HT-29 (cell line): ENCODE measurements around the gene TCAIM. TPM values are rescaled to one million over a fixed set of nuclear protein-coding genes. Genes with fewer than 3 reads are reported as not detected.

Experiments used
- DNase-seq: peaks from one replicate; pipeline ENCODE4 v3.0.0-alpha.2; 2015; ENCODE audit warnings: low spot score
- total RNA-seq: library from RNA; depleted of rRNA; stranded (reverse); fragments of >200 nt; shearing (Covaris generic); gene quantifications from 2 replicates; pipeline ENCODE4 v1.2.3, GENCODE V29; 2014; rRNA removed

The TCAIM gene
- total RNA-seq = 8.2 and 13.7 TPM in 2 replicates

GRCh38 chr3:44338010-44338827 lies at the start of gene TCAIM:
TCAIM (plus strand) TSS chr3:44338766; CDS start chr3:44354783, 16,017 bp downstream.
- peak; percentile 93 for DNase-seq

GRCh38 chr3:44289882-44290462 lies 48.6 kb upstream of the TCAIM start:
- no peak for DNase-seq

- DNase-seq = no peak
Measured at GRCh38 chr3:44292276-44292675, 46.3 kb upstream of the TCAIM start.

GRCh38 chr3:44292947-44293346 lies 45.6 kb upstream of the TCAIM start:
- no peak for DNase-seq

DNA sequence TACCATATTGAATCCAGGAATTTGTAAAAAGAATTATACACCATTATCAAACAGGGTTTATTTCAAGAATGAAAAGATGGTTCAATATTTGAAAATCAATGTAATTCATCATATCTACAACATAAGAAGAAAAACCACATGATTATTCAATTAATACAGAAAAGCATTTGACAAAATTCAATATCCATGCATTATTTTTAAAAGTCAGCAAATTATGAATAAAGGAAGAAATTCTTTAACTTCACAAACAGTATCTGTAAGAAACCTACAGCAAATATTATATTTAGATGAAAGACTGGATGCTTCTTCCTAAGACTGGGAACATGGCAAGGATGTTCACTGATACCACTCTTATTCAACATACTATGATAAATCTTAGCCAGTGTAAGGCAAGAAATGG lies 41.3 kb upstream of the TCAIM start:
- no peak for DNase-seq

GRCh38 chr3:44301746-44302145 lies 36.8 kb upstream of the TCAIM start:
- DNase-seq = no peak

DNA sequence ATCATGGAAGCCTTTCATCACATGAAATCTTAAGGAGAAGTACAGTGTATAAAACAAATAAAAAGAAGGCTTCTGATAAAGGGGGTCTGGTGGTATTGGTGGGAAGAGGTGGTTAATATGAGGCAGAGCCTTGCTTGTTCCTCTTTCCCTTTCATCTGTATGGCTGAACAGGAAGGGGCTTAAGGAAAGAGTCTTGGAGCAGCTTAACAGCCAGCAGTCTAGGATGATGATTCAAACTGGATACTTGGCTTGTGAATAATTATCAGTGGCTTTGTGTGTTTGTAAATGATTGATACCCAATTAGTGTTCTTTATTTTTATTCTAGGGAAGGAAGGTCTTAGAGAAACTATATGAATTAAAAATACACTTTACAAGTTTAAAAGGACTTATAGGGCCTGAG lies 29.1 kb upstream of the TCAIM start:
- no peak for DNase-seq

GRCh38 chr3:44318891-44319311 lies 19.7 kb upstream of the TCAIM start:
- DNase-seq = no peak

DNA sequence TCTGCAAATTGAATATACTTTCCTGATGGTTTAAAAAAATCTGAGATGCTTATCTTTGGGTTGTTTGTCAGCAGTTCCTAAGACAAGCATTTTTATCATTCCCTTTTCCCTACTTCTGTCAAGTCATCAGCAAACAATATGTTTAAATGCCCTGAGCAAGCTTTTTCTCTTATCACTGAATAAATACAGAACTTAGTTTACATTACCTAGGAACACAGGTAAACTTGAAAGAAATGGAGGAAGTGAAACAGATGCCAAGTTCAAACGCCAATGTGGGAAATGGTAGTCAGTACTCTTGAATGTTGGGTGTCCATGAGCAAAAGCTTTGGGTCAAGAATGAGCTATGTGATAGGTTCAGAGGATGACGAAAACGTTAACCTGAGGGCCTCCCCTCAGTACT lies 17.2 kb upstream of the TCAIM start:
- no peak for DNase-seq

GRCh38 chr3:44323341-44323955 lies 15.1 kb upstream of the TCAIM start:
- peak; percentile 58 for DNase-seq

- no peak for DNase-seq
Measured at GRCh38 chr3:44324584-44324983, 14.0 kb upstream of the TCAIM start.

GRCh38 chr3:44326019-44326418 lies 12.5 kb upstream of the TCAIM start:
- DNase-seq = no peak

DNA sequence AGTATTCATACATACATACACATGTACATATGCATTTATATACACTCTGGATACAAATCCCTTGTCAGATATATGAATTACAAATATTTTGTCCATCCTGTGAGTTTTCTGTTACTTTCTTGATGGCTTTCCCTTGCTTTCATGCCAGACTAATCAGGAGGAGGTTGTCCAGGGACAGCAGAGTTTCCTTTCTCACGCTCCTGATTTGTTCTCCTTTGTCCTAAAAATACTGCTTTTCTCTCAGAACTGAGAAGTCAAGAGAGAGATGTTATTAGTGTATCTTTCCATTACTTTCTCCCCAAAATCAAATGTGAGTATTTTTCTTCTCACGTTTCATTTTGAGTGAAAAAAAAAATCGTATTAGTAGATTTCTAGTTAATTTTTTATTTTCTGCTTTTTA lies 12.1 kb upstream of the TCAIM start:
- DNase-seq = no peak

GRCh38 chr3:44329946-44330345 lies 8.6 kb upstream of the TCAIM start:
- DNase-seq = no peak

DNA sequence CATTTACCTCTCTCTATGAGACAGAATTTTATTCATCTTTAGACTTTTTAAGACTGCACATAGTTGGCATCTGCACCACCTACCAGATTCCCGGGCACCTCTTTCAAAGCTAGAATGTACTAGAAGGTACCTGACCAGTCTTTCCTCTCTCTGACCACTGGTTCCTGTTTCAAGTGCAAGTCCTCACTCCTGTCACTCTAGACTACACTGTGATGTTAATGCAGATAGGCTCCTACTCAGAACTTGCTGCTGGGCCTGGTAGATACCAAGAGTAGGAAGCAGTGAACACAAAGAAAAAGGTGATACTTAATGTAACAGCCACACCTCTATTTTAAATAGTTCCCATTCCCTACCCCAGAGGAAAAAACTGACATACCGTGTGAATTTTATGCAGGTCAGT lies 8.1 kb upstream of the TCAIM start:
- no peak for DNase-seq

DNA sequence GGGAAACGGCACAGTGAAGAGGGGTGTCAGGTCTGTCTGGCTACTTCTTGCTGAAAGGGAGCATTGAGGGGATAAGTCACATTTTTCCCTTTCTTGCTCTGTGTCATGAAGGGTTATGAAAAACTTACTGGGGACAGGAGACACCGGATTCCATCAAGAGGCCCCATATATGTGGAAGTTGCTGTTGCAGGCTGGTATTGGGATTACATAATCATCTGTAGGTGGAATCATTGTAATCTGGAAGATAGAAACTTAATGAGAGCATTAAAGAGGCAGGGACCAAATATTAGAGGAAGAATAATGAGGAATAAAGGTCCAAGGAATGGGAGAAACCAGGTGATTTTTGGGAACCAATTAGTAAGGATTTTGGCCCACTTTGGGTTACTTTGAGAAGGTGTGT lies 4.2 kb upstream of the TCAIM start:
- DNase-seq = no peak

DNA sequence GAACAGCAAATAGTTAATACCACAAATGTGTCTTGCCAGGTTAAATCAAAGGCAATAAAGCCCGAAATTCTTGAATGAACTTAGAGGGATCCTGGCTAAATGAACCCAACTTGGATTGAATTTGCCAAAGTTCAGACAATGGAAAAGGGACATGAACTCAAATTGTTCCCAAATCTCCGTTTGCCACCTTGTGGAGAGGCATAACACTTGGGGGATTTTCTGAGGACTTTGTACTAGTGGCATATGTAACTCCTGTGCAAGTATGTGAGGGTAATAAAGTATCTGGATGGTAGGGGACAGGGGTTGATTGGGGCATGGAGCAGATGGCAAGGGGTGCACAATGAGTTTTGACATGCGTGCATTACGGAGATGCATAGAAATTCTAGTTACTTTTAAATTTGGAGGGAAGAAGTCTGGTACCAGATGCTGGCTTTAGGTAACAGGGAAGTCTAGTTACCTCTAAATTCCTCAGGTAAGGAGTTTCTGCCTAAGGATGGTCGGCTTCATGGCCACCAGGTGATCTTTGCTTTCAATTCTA lies 1.2 kb upstream of the TCAIM start:
- DNase-seq = peak; percentile 12

- no peak for DNase-seq
Measured at GRCh38 chr3:44338828-44339127, 212 bp downstream of the TCAIM start.

DNA sequence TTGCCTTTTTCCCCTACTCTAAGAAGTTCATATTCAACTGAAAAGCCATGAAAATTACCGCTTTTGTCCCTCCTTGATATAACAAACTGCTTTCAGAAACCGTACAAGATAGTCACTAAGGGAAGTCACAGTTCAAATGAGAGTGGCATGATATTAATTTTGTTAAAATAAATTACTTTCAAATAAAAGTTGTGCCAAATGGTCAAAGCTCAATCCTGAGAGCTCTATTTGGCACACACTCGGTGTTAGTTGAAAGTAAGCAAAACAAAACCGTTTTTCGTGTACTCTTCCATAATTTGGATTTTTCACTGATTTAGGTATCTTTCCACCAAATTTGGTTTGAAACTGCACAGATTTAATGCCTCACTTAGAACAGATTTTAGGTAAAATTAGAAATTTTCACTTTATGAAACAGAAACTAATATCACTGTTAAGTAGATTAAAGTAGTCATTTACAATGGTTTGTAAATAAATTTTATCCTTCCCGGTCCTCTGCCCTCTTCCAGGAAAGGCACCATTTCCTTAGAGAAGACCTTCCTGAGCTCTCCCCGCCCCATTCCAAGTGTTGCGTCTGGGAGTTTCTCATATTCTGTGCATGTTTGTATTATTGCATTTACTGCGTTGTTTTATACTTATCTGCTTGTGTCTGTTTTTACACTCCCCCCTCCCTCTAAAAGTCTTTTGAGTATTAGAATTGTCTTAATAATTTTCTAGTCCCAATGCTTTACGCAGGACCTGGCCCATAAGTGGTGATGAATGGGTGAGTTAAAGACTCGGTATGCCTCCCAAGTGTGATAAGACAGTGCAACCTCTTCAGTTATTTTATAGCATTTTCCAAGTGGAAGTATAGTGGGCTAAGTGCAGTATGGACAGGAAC lies 853 bp downstream of the TCAIM start:
- DNase-seq = peak; percentile 9

DNA sequence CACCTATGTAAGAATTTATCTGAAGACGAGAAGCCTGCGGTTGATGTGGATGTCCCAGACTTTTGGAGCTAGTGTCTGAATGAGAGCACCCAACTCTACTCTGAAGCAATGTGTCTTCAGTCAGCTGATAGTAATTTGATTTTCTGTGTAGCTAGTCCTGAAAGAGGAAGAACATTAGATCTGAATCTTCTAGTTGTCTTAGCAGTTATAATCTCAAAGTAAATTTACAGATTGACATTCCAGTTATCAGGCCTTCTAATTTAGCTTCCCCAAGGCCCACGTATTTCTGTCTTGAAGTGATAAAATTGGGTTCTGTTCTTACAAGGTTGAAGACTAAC lies 1.5 kb downstream of the TCAIM start:
- no peak for DNase-seq

- DNase-seq = no peak
Measured at GRCh38 chr3:44342176-44342790, 3.7 kb downstream of the TCAIM start.
